KBM-7 (cell line): ENCODE results near the gene CENPC.

Experiments
- DNase-seq: peaks from one replicate; pipeline ENCODE4 v3.0.0-alpha.2; 2015
- in situ Hi-C: fragments of 300-500 bp; cut with MboI; formaldehyde crosslinking; loops from 2 replicates; pipeline ENCODE4 v1.14.3; 2020; ENCODE audit warnings: low sequenced_read_pairs, low pct_unique_long_range_greater_than_20kb, mixed read lengths

The CENPC gene

GRCh38 chr4:67545199-67546003, at the start of gene CENPC:
TSS of gene CENPC (minus strand) at chr4:67545503. CDS start at chr4:67545355, 148 bp downstream.
- peak; percentile 97 for DNase-seq
- in situ Hi-C loops, result loop anchor here (25.0 kb wide), 1 partner anchor 342 kb away; the partner anchor contains the start of gene TMPRSS11D

- no peak for DNase-seq
- in situ Hi-C loops, result no loop called here
Measured at GRCh38 chr4:67593741-67594175, 48.5 kb upstream of the CENPC start.

- DNase-seq, result no peak
- in situ Hi-C loops, result no loop called here
Measured at GRCh38 chr4:67587156-67587555, 41.9 kb upstream of the CENPC start.

- DNase-seq, result no peak
- in situ Hi-C loops, result no loop called here
Measured at GRCh38 chr4:67584496-67584895, 39.2 kb upstream of the CENPC start.

GRCh38 chr4:67581913-67582312, 36.6 kb upstream of the CENPC start:
- DNase-seq, result no peak
- in situ Hi-C loops, result no loop called here

- in situ Hi-C loops, result no loop called here
- DNase-seq, result peak; percentile 63
Measured at GRCh38 chr4:67581208-67581857, 36.0 kb upstream of the CENPC start.

- in situ Hi-C loops, result no loop called here
- DNase-seq, result no peak
Measured at GRCh38 chr4:67580577-67580976, 35.3 kb upstream of the CENPC start.

- no peak for DNase-seq
- in situ Hi-C loops, result no loop called here
Measured at GRCh38 chr4:67576538-67576937, 31.2 kb upstream of the CENPC start.

- no peak for DNase-seq
- in situ Hi-C loops, result no loop called here
Measured at GRCh38 chr4:67576059-67576466, 30.8 kb upstream of the CENPC start.

- peak; percentile 82 for DNase-seq
- in situ Hi-C loops, result no loop called here
Measured at GRCh38 chr4:67575232-67576058, 30.1 kb upstream of the CENPC start.

- in situ Hi-C loops, result no loop called here
- DNase-seq, result peak; percentile 43
Measured at GRCh38 chr4:67573193-67573592, 27.9 kb upstream of the CENPC start.

GRCh38 chr4:67571975-67572374, 26.7 kb upstream of the CENPC start:
- no peak for DNase-seq
- in situ Hi-C loops, result no loop called here

GRCh38 chr4:67570537-67570936, 25.2 kb upstream of the CENPC start:
- no peak for DNase-seq
- in situ Hi-C loops, result no loop called here

- in situ Hi-C loops, result no loop called here
Measured at GRCh38 chr4:67568820-67569219, 23.5 kb upstream of the CENPC start.

GRCh38 chr4:67566335-67566734, 21.0 kb upstream of the CENPC start:
- in situ Hi-C loops, result no loop called here
- no peak for DNase-seq

More at GRCh38 chr4:67568820-67569219, 23.5 kb upstream of the CENPC start:
- no peak for DNase-seq

- in situ Hi-C loops, result no loop called here
Measured at GRCh38 chr4:67565284-67565683, 20.0 kb upstream of the CENPC start.

GRCh38 chr4:67558493-67558892, 13.2 kb upstream of the CENPC start, which contains the start of gene STAP1:
TSS of gene STAP1 (plus strand) at chr4:67558727. CDS start at chr4:67558810, 83 bp downstream.
- in situ Hi-C loops, result no loop called here
- peak; percentile 87 for DNase-seq

More at GRCh38 chr4:67565284-67565683, 20.0 kb upstream of the CENPC start:
- no peak for DNase-seq

- in situ Hi-C loops, result no loop called here
- no peak for DNase-seq
Measured at GRCh38 chr4:67556436-67556835, 11.1 kb upstream of the CENPC start.

GRCh38 chr4:67555447-67555846, 10.1 kb upstream of the CENPC start:
- no peak for DNase-seq
- in situ Hi-C loops, result no loop called here
